ENCODE measurements around the gene TBCK.

TBCK gene

GRCh38 chr4:106033469-106033868 lies 282.5 kb downstream of the TBCK start:
- TF ChIP-seq EP300 (IDR thresholded peaks at IDR 0.05; ENCODE audit: borderline replicate concordance) (no peak), TEAD4 (IDR thresholded peaks at IDR 0.05) (no peak), NFIC (IDR thresholded peaks at IDR 0.05) (no peak), ZBTB7A (IDR thresholded peaks at IDR 0.05; ENCODE audit: low read depth) (no peak), CREB1 (IDR thresholded peaks at IDR 0.05; ENCODE audit: low read depth) (no peak), REST (IDR thresholded peaks at IDR 0.05; ENCODE audit: low read depth) (no peak), USF1 (IDR thresholded peaks at IDR 0.05) (no peak), TCF12 (IDR thresholded peaks at IDR 0.05; ENCODE audit: low read depth) (no peak), CEBPB (IDR thresholded peaks at IDR 0.05) (no peak), EGR1 (IDR thresholded peaks at IDR 0.05) (no peak), YY1 (IDR thresholded peaks at IDR 0.05; ENCODE audit: low read depth) (no peak), RAD21 (IDR thresholded peaks at IDR 0.05; ENCODE audit: low read depth) (no peak)

GRCh38 chr4:106032851-106033286 lies 283.1 kb downstream of the TBCK start:
- TF ChIP-seq ZBTB7A (IDR thresholded peaks at IDR 0.05; ENCODE audit: low read depth) (no peak), USF1 (IDR thresholded peaks at IDR 0.05) (no peak), CREB1 (IDR thresholded peaks at IDR 0.05; ENCODE audit: low read depth) (no peak), MAX (IDR thresholded peaks at IDR 0.05) (no peak), TEAD4 (IDR thresholded peaks at IDR 0.05) (no peak), TCF12 (IDR thresholded peaks at IDR 0.05; ENCODE audit: low read depth) (no peak)

- no peak for TF ChIP-seq EGR1 (IDR thresholded peaks at IDR 0.05)
- no peak for TF ChIP-seq NFIC (IDR thresholded peaks at IDR 0.05)
- TF ChIP-seq TAF1 (IDR thresholded peaks at IDR 0.05; ENCODE audit: low read depth) = no peak
- TF ChIP-seq REST (IDR thresholded peaks at IDR 0.05; ENCODE audit: low read depth) = no peak
- no peak for TF ChIP-seq TCF12 (IDR thresholded peaks at IDR 0.05; ENCODE audit: low read depth)
- no peak for TF ChIP-seq TEAD4 (IDR thresholded peaks at IDR 0.05)
- TF ChIP-seq EP300 (IDR thresholded peaks at IDR 0.05; ENCODE audit: borderline replicate concordance) = no peak
Measured at GRCh38 chr4:106022454-106022853, 293.6 kb downstream of the TBCK start.

- TF ChIP-seq CEBPB (IDR thresholded peaks at IDR 0.05) (no peak), ZBTB7A (IDR thresholded peaks at IDR 0.05; ENCODE audit: low read depth) (no peak), TAF1 (IDR thresholded peaks at IDR 0.05; ENCODE audit: low read depth) (no peak), CREB1 (IDR thresholded peaks at IDR 0.05; ENCODE audit: low read depth) (no peak), NFIC (IDR thresholded peaks at IDR 0.05) (no peak), TEAD4 (IDR thresholded peaks at IDR 0.05) (no peak), EP300 (IDR thresholded peaks at IDR 0.05; ENCODE audit: borderline replicate concordance) (no peak), TCF12 (IDR thresholded peaks at IDR 0.05; ENCODE audit: low read depth) (no peak), YY1 (IDR thresholded peaks at IDR 0.05; ENCODE audit: low read depth) (no peak), EGR1 (IDR thresholded peaks at IDR 0.05) (no peak), RAD21 (IDR thresholded peaks at IDR 0.05; ENCODE audit: low read depth) (no peak)
Measured at GRCh38 chr4:106021737-106022410, 294.1 kb downstream of the TBCK start.

- TF ChIP-seq RAD21 (IDR thresholded peaks at IDR 0.05; ENCODE audit: low read depth) (no peak), TAF1 (IDR thresholded peaks at IDR 0.05; ENCODE audit: low read depth) (no peak)
Measured at GRCh38 chr4:106019771-106020170, 296.2 kb downstream of the TBCK start.

GRCh38 chr4:106017975-106018374 lies 298.0 kb downstream of the TBCK start:
- TF ChIP-seq EGR1 (IDR thresholded peaks at IDR 0.05) (no peak), TEAD4 (IDR thresholded peaks at IDR 0.05) (no peak), REST (IDR thresholded peaks at IDR 0.05; ENCODE audit: low read depth) (no peak), YY1 (IDR thresholded peaks at IDR 0.05; ENCODE audit: low read depth) (no peak), TCF12 (IDR thresholded peaks at IDR 0.05; ENCODE audit: low read depth) (no peak), ZBTB7A (IDR thresholded peaks at IDR 0.05; ENCODE audit: low read depth) (no peak), NFIC (IDR thresholded peaks at IDR 0.05) (no peak), TAF1 (IDR thresholded peaks at IDR 0.05; ENCODE audit: low read depth) (no peak), EP300 (IDR thresholded peaks at IDR 0.05; ENCODE audit: borderline replicate concordance) (no peak), RAD21 (IDR thresholded peaks at IDR 0.05; ENCODE audit: low read depth) (no peak), CREB1 (IDR thresholded peaks at IDR 0.05; ENCODE audit: low read depth) (no peak), CEBPB (IDR thresholded peaks at IDR 0.05) (no peak), FOXM1 (IDR thresholded peaks at IDR 0.05; ENCODE audit: borderline replicate concordance, low read depth) (no peak), MAX (IDR thresholded peaks at IDR 0.05) (no peak), USF1 (IDR thresholded peaks at IDR 0.05) (no peak)

Data from Ishikawa (cell line).